HUES64 (cell line): ENCODE results near the gene SPATA12. TPM values are rescaled to one million over a fixed set of nuclear protein-coding genes. Genes with fewer than 3 reads are reported as not detected.

ENCODE experiments used
- H3K27ac ChIP-seq: 2 replicates; pipeline ENCODE4 v1.7.0; 2013; ENCODE audit warnings: low read depth, low read length, inconsistent platforms
- H3K27me3 ChIP-seq: 2 replicates; pipeline ENCODE4 v1.6.1; 2013; ENCODE audit warnings: mild to moderate bottlenecking, low read length; ENCODE audit not compliant: insufficient read depth
- H3K36me3 ChIP-seq: 2 replicates; pipeline ENCODE4 v1.6.1; 2013; ENCODE audit warnings: mild to moderate bottlenecking, low read length; ENCODE audit not compliant: insufficient read depth
- H3K4me1 ChIP-seq: 2 replicates; pipeline ENCODE4 v1.6.1; 2013; ENCODE audit warnings: mild to moderate bottlenecking, low read length, moderate library complexity; ENCODE audit not compliant: insufficient read depth
- H3K4me3 ChIP-seq: 2 replicates; pipeline ENCODE4 v1.5.1; 2013; ENCODE audit warnings: mild to moderate bottlenecking, low read length, moderate library complexity
- H3K9ac ChIP-seq: 2 replicates; pipeline ENCODE4 v1.6.1; 2013; ENCODE audit warnings: mild to moderate bottlenecking, low read depth, low read length
- H3K9me3 ChIP-seq: 2 replicates; pipeline ENCODE4 v1.6.1; 2013; ENCODE audit warnings: low read depth, low read length; ENCODE audit not compliant: insufficient read depth
- WGBS: fragments of 150-250, 120-280 bp; methylation state at CpG from one replicate; pipeline ENCODE4 v1.1.7; 2013; ENCODE audit warnings: missing lambda C conversion rate; 5-methylcytosine and 5-hydroxymethylcytosine counted together
- polyA plus RNA-seq, 2 experiments: library from polyadenylated mRNA; stranded (reverse); fragments of 50-300 nt; gene quantifications; one replicate each; pipeline ENCODE4 v1.2.3, GENCODE V29; 2013

SPATA12 gene, protein sequence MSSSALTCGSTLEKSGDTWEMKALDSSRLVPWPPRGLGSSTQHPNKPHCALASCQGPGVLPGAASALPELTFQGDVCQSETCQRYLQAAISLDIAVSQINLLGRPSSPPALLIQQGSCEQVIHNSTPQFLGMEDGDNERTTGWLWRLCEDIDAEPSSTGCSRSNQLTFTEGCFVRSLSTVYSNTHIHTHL
- polyA plus RNA-seq (2013, experiment 1 of 2) = 0.30 TPM
- 0.32 TPM for polyA plus RNA-seq (2013, experiment 2 of 2)

- H3K27me3 ChIP-seq = no peaks in the 10 kb centered on the region
- no peak within 1 kb of the TSS for H3K4me3 ChIP-seq
- H3K9ac ChIP-seq = peak within 1 kb of the TSS; percentile 74
- no peaks in the 10 kb centered on the region for H3K9me3 ChIP-seq
- peaks cover 25% of the 10 kb centered on the region; the same call in 1 of the 2 replicates for H3K4me1 ChIP-seq
- H3K27ac ChIP-seq = peak within 1 kb of the TSS; percentile 82
- no peaks in the 10 kb centered on the region for H3K36me3 ChIP-seq
- WGBS = 47% methylated on average over 10 of the region's 11 CpGs
Measured at GRCh38 chr3:57060089-57060821, at the start of gene SPATA12. SPATA12 (plus strand) TSS chr3:57060664; CDS start chr3:57073695, 13,031 bp downstream.

- WGBS = 93% methylated on average over 12 of the region's 13 CpGs
- H3K9me3 ChIP-seq = no peaks in the 10 kb centered on the region
- H3K27ac ChIP-seq = no peak overlapping the region
- H3K9ac ChIP-seq = no peak overlapping the region
- H3K4me3 ChIP-seq = no peak overlapping the region
- peaks cover 19% of the 10 kb centered on the region for H3K4me1 ChIP-seq
- no peaks in the 10 kb centered on the region for H3K27me3 ChIP-seq
- H3K36me3 ChIP-seq = no peaks in the 10 kb centered on the region
Measured at GRCh38 chr3:57011022-57011421, 49.4 kb upstream of the SPATA12 start.

DNA sequence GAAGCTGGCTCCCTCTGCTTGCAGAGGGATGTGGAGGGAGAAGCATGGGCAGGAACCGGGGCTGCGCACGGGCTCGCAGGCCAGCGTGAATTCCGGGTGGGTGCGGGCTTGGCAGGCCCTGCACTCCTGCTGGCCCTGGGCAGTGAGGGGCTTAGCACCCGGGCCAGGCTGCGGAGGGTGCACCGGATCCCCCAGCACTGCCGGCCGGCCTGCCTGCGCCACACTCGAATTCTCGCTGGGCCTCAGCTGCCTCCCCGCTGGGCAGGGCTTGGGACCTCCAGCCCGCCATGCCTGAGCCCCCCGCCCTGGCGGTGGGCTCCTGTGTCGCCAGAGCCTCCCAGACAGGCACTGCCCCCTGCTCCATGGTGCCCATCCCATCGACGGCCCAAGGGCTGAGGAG, 47.6 kb upstream of the SPATA12 start:
- H3K27ac ChIP-seq = no peak overlapping the region
- no peak overlapping the region for H3K4me3 ChIP-seq
- no peaks in the 10 kb centered on the region for H3K27me3 ChIP-seq
- WGBS = 96% methylated on average over 22 of the region's 22 CpGs
- peaks cover 21% of the 10 kb centered on the region for H3K4me1 ChIP-seq
- no peaks in the 10 kb centered on the region for H3K9me3 ChIP-seq
- no peaks in the 10 kb centered on the region for H3K36me3 ChIP-seq
- H3K9ac ChIP-seq = no peak overlapping the region

DNA sequence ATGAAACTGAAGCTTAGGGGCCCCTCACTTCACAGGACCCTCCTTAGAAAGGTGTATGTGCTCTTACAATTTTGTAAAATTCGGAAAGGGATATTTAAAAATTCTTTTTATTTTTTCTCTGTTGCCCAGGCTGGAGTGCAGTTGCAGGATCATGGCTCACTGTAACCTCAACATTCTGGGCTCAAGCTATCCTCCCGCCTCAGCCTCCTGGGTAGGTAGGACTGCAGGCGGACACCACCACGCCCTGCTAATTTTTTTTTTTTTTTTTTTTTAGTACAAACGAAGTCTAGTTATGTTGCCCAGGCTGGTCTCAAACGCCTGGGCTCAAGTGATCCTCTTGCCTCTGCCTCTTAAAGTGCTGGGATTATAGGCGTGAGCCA, 45.1 kb upstream of the SPATA12 start:
- H3K9ac ChIP-seq = no peak overlapping the region
- H3K9me3 ChIP-seq = no peaks in the 10 kb centered on the region
- no peaks in the 10 kb centered on the region for H3K36me3 ChIP-seq
- no peak overlapping the region for H3K4me3 ChIP-seq
- H3K27ac ChIP-seq = no peak overlapping the region; the same call in 1 of the 2 replicates
- 88% methylated on average over 7 of the region's 7 CpGs for WGBS
- no peaks in the 10 kb centered on the region for H3K27me3 ChIP-seq
- H3K4me1 ChIP-seq = peaks cover 22% of the 10 kb centered on the region

DNA sequence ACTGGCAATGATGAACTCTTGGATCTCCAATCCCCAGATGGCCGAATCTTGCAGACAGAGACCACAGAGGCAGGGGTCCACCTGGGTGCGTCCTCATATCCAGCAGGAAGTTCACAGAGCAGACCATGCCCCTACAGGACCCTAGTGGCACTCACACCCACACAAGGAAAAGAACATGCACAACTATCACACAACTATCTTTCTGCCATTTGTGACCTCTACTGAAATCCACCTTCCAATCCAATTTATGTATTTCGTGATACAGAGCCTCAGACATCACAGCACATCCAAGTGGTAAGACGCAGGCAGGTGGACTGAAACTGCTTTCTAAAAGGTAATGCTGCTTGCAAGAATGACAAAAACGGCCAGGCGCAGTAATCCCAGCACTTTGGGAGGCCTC, 44.6 kb upstream of the SPATA12 start:
- Histone ChIP-seq H3K4me3 (no peak overlapping the region), H3K9me3 (no peaks in the 10 kb centered on the region), H3K4me1 (peaks cover 22% of the 10 kb centered on the region), H3K9ac (no peak overlapping the region), H3K36me3 (no peaks in the 10 kb centered on the region), H3K27me3 (no peaks in the 10 kb centered on the region), H3K27ac (no peak overlapping the region)
- WGBS = 93% methylated on average over 6 of the region's 6 CpGs

GRCh38 chr3:57017459-57017845, 43.0 kb upstream of the SPATA12 start:
- Histone ChIP-seq H3K9ac (no peak overlapping the region; the same call in 1 of the 2 replicates), H3K36me3 (no peaks in the 10 kb centered on the region), H3K4me3 (no peak overlapping the region), H3K4me1 (peaks cover 22% of the 10 kb centered on the region), H3K9me3 (no peaks in the 10 kb centered on the region), H3K27me3 (no peaks in the 10 kb centered on the region), H3K27ac (peak overlapping the region; percentile 55)
- WGBS = 79% methylated on average over 8 of the region's 8 CpGs

DNA sequence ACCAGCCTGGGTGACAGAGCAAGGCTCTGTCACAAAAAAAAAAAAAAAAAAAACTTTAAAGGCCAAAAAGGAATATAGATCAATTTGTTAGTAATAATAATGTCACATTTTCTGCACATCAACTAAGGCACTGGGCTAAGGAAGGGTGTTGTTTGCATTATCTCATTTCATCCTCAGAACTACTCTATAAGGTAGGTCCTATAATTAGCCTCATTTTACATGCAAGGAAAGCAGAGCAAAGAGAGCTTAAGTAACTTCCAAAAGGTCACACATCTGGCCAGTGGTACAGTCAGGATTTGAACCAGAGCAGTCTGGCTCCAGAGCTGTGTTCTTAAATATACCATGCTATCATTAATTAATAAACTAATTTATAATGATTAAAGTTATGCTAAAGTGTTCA, 42.2 kb upstream of the SPATA12 start:
- Histone ChIP-seq H3K36me3 (no peaks in the 10 kb centered on the region), H3K4me3 (no peak overlapping the region), H3K4me1 (peaks cover 22% of the 10 kb centered on the region), H3K27ac (no peak overlapping the region), H3K9ac (no peak overlapping the region), H3K9me3 (no peaks in the 10 kb centered on the region), H3K27me3 (no peaks in the 10 kb centered on the region)

- WGBS = 95% methylated on average over 3 of the region's 3 CpGs
- H3K4me1 ChIP-seq = peaks cover 22% of the 10 kb centered on the region
- H3K9me3 ChIP-seq = no peaks in the 10 kb centered on the region
- H3K4me3 ChIP-seq = no peak overlapping the region
- no peaks in the 10 kb centered on the region for H3K36me3 ChIP-seq
- no peaks in the 10 kb centered on the region for H3K27me3 ChIP-seq
- no peak overlapping the region for H3K27ac ChIP-seq
- H3K9ac ChIP-seq = no peak overlapping the region
Measured at GRCh38 chr3:57019057-57019456, 41.4 kb upstream of the SPATA12 start.

- Histone ChIP-seq H3K27me3 (no peaks in the 10 kb centered on the region), H3K9ac (no peak overlapping the region), H3K27ac (no peak overlapping the region), H3K9me3 (no peaks in the 10 kb centered on the region), H3K4me1 (no peaks in the 10 kb centered on the region), H3K36me3 (no peaks in the 10 kb centered on the region), H3K4me3 (no peak overlapping the region)
- 77% methylated on average over 3 of the region's 3 CpGs for WGBS
Measured at GRCh38 chr3:57025237-57025636, 35.2 kb upstream of the SPATA12 start.

GRCh38 chr3:57026944-57027343, 33.5 kb upstream of the SPATA12 start:
- Histone ChIP-seq H3K4me3 (no peak overlapping the region), H3K9me3 (no peaks in the 10 kb centered on the region), H3K27me3 (no peaks in the 10 kb centered on the region), H3K27ac (no peak overlapping the region), H3K9ac (no peak overlapping the region), H3K4me1 (no peaks in the 10 kb centered on the region), H3K36me3 (no peaks in the 10 kb centered on the region; the same call in 1 of the 2 replicates)
- 93% methylated on average over 2 of the region's 2 CpGs for WGBS

- Histone ChIP-seq H3K4me3 (no peak overlapping the region), H3K9me3 (no peaks in the 10 kb centered on the region), H3K36me3 (no peaks in the 10 kb centered on the region; the same call in 1 of the 2 replicates), H3K27ac (no peak overlapping the region), H3K9ac (no peak overlapping the region), H3K27me3 (no peaks in the 10 kb centered on the region), H3K4me1 (no peaks in the 10 kb centered on the region)
- 100% methylated on average over 2 of the region's 2 CpGs for WGBS
Measured at GRCh38 chr3:57029383-57029782, 31.1 kb upstream of the SPATA12 start.
